PFSK-1 (cell line): ENCODE data around the gene PPP1R10.

Experiments used
- FOXP2 ChIP-seq: optimal IDR thresholded peaks from 2 replicates; pipeline ENCODE3; 2011; ENCODE audit warnings: borderline replicate concordance, control low read depth, inconsistent platforms; ENCODE audit not compliant: insufficient read depth; ENCODE audit errors: extremely low read length, extremely low read depth
- POLR2AphosphoS5 ChIP-seq: IDR thresholded peaks from 2 replicates; pipeline ENCODE4 v1.6.1; 2012; ENCODE audit warnings: low read depth, mild to moderate bottlenecking, control low read depth, low read length, moderate library complexity
- REST ChIP-seq, 2 experiments: IDR thresholded peaks; 2 replicates each; pipeline versions ENCODE4 v1.6.1 to v1.8.0; 2011 to 2012; ENCODE audit warnings: low read depth in 2 of 2, low read length in 2 of 2, control low read depth in 1 of 2, inconsistent platforms in 1 of 2, mild to moderate bottlenecking in 1 of 2, moderate library complexity in 1 of 2; ENCODE audit not compliant: insufficient read depth in 1 of 2
- SIN3A ChIP-seq: IDR thresholded peaks from 2 replicates; pipeline ENCODE4 v1.6.1; 2012; ENCODE audit warnings: mild to moderate bottlenecking, low read length, moderate library complexity, borderline replicate concordance; ENCODE audit not compliant: insufficient read depth
- TAF1 ChIP-seq: IDR thresholded peaks from 2 replicates; pipeline ENCODE4 v1.6.1; 2012; ENCODE audit warnings: low read length, control low read depth, borderline replicate concordance; ENCODE audit not compliant: insufficient read depth

- TF ChIP-seq POLR2AphosphoS5 (no peak; the same call in none of the 2 replicates), SIN3A (no peak), REST (IDR thresholded peaks at IDR 0.05; ENCODE audit: insufficient read depth in 1 of 2, low read depth in 2 of 2, low read length in 2 of 2) (no peak), TAF1 (no peak), FOXP2 (no peak)
Measured at GRCh38 chr6:30601436-30601814, 15.6 kb downstream of the PPP1R10 start.
